ENCODE measurements around the gene UBTD1. TPM values are rescaled to one million over a fixed set of nuclear protein-coding genes. Genes with fewer than 3 reads are reported as not detected.

The UBTD1 gene
- total RNA-seq, 2 donors from 2014 or later, result 10.0 to 93.8 TPM

DNA sequence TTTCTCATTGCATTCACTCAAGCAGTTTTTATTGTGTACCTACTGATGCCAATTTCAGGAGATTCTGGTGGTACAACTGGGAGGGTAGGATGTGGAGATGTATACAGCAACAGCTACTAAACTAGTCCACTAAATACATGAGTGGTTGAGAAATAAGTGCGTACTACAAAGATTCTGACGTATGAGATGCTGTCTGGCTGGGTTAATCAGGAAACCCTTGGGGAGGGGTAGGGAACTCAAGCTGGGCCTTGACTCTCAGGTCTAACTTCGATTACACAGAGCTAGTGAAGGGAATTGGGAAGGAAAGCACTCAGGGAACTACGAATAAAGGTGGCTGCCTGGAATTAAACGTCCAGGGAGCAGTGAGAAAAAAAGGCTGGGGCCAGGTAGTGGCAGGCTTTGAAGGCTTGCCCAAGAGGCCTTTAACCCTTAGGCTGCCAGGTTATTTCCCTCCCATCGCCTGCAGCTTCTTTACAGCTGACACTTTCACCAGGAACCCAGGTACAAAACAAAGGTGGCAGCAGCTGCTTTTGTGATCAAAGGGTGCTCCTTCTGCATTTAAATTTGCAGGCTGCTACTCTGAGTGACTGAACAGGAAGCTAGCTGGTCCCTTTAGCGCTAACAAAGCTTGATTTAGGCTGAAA, 3.7 kb upstream of the UBTD1 start:
- H3K36me3 ChIP-seq, result no peaks in the 10 kb centered on the region
- TF ChIP-seq POLR2A (IDR thresholded peaks at IDR 0.05) (no peak), POLR2AphosphoS5 (IDR thresholded peaks at IDR 0.05) (no peak)
- TF ChIP-seq, protein P1, sequence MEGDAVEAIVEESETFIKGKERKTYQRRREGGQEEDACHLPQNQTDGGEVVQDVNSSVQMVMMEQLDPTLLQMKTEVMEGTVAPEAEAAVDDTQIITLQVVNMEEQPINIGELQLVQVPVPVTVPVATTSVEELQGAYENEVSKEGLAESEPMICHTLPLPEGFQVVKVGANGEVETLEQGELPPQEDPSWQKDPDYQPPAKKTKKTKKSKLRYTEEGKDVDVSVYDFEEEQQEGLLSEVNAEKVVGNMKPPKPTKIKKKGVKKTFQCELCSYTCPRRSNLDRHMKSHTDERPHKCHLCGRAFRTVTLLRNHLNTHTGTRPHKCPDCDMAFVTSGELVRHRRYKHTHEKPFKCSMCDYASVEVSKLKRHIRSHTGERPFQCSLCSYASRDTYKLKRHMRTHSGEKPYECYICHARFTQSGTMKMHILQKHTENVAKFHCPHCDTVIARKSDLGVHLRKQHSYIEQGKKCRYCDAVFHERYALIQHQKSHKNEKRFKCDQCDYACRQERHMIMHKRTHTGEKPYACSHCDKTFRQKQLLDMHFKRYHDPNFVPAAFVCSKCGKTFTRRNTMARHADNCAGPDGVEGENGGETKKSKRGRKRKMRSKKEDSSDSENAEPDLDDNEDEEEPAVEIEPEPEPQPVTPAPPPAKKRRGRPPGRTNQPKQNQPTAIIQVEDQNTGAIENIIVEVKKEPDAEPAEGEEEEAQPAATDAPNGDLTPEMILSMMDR (IDR thresholded peaks at IDR 0.05), result no peak
- intact Hi-C loops (cut with DNase I), result loop anchor here (5.0 kb wide), 1 partner anchor 47 kb away; no protein-coding TSS in a partner anchor
- DNase-seq (ENCODE audit: low spot score), result no peak
- H3K4me3 ChIP-seq, result no peak overlapping the region
- no peaks in the 10 kb centered on the region for H3K27me3 ChIP-seq (replicated peaks; ENCODE audit: insufficient read depth)
- H3K9me3 ChIP-seq, result no peaks in the 10 kb centered on the region
- peaks cover 5% of the 10 kb centered on the region for H3K4me1 ChIP-seq (replicated peaks)
- H3K27ac ChIP-seq, result no peak overlapping the region
- 26% methylated on average over 7 of the region's 7 CpGs for WGBS

DNA sequence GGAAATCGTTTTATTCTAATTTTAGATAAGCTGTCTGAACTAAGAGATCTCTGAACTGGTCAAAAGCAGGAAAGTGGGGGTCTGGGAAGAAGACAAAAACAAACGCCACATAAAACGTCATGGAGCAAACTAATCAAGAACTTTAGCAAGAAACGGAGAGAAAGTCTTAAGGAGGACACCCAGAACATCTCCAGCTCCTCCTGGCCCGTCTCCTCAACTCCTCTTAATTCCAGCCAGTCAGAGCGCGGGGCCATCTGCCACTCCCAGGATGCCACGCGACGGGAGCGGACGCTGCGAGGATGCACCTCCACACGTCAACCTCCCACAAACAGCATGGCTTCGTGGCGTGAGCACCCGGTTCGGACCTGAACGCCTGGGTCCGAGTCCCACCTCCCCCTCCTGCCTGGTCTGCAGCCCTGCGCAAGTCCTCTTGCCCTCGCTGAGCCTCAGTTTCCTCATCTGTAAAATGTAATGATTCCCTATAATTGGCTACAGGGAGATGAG, 1.1 kb upstream of the UBTD1 start:
- Histone ChIP-seq H3K4me3 (peak overlapping the region; percentile 80 to 97), H3K27ac (peak overlapping the region; percentile 89 to 93), H3K9me3 (no peaks in the 10 kb centered on the region), H3K4me1 (replicated peaks) (peaks cover 5% of the 10 kb centered on the region), H3K36me3 (no peaks in the 10 kb centered on the region), H3K27me3 (replicated peaks; ENCODE audit: insufficient read depth) (no peaks in the 10 kb centered on the region)
- DNase-seq (ENCODE audit: low spot score), result peak; percentile 66
- TF ChIP-seq, protein P1 (IDR thresholded peaks at IDR 0.05), result no peak
- TF ChIP-seq POLR2AphosphoS5 (IDR thresholded peaks at IDR 0.05), result peak; percentile 37
- intact Hi-C loops (cut with DNase I), result loop anchor here (5.0 kb wide), 1 partner anchor 45 kb away; no protein-coding TSS in a partner anchor
- under 1% methylated on average over 22 of the region's 22 CpGs for WGBS

DNA sequence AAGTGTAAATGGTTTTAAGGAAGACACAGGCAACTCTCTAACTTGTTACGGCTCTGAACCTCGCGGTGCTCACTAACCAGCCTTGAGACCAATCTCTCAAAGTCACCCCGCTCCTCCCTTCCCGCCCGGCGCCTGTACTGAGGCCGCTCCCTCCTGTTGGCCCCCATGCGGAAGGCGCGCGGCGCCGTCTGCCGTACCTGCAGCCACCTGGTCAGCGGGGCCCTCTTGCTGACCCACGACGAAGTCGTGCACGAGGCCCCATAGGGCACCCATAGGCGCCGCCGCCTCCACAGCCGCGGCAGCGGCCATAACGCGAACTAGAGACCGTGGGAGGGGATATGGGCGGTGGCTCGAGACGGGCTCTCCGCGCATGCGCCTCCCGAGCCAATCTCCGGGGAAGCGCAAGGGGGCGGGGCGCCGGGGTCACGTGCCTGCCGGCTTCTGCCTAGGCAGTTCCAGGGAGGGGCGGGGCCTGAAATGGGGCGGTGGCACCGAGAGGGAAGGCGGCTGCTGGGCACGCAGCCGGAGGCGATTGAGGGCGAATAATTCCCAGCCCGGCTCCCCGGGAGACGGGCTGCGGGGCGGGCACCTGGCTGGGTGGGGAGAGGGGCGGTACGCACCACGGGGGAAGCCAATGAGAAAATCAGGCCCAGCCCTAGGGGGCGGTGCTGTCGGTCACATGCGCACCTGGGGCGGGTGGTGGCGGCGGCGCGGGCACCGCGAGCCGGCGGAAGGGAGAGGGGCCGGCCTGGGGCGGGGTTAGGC, 466 bp upstream of the UBTD1 start, which contains the start of gene MMS19:
TSS of gene MMS19 (minus strand) at position 347 of the 765 bp plus-strand sequence. CDS start at position 309, 38 bp downstream.
- Histone ChIP-seq H3K4me1 (replicated peaks) (peaks cover 5% of the 10 kb centered on the region), H3K9me3 (no peaks in the 10 kb centered on the region), H3K36me3 (no peaks in the 10 kb centered on the region), H3K27me3 (replicated peaks; ENCODE audit: insufficient read depth) (no peaks in the 10 kb centered on the region), H3K27ac (peak within 1 kb of the TSS; percentile 89 to 93), H3K4me3 (peak within 1 kb of the TSS; percentile 80 to 97)
- under 1% methylated on average over 69 of the region's 73 CpGs for WGBS
- intact Hi-C loops (cut with DNase I), result loop anchor here (5.0 kb wide), 1 partner anchor 44 kb away; no protein-coding TSS in a partner anchor
- DNase-seq (ENCODE audit: low spot score), result peak; percentile 100
- TF ChIP-seq POLR2AphosphoS5 (IDR thresholded peaks at IDR 0.05) (peak; percentile 93), POLR2A (IDR thresholded peaks at IDR 0.05) (peak; percentile 88)
- TF ChIP-seq, protein P1 (IDR thresholded peaks at IDR 0.05), result peak in 3 of 4 experiments; percentile 20 to 47 (median 31)

DNA sequence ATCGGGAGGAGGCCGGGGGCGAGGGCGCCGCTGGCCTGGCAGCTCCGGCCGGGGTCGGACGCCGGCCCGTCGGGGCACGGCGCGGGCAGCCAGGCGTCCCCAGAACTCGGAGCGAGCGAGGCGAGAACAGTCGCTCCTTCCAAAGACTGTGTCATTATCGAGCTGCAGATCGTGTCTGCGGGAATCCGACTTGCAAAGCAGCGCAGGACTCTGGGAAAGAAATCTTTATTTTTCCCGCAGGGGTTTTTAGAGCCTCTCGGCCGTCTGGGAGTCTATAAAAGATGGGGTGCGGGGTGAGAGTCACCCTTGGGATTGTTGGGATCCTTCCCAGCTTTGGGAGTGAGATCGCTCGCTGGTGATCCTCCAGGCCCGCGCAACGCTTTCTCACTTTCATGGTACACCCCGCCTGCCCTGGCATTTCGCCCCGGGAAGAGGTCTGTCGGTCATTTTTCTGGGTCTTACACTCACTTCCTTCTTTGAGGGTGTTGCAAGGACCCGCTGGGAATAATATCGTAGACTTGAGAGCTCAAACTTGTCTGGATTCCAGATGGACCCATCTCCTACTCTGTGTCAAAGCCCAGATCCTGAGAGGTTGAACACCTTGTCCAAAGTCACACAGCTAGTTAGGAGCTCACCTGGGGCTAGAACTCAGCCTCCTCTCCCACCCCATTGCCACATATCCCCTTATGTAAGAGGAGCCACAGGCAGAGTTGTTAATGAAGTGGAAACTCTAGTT, 1.0 kb downstream of the UBTD1 start:
- TF ChIP-seq POLR2A (IDR thresholded peaks at IDR 0.05) (no peak), POLR2AphosphoS5 (IDR thresholded peaks at IDR 0.05) (no peak)
- TF ChIP-seq, protein P1 (IDR thresholded peaks at IDR 0.05), result no peak
- intact Hi-C loops (cut with DNase I), result loop anchor here (5.0 kb wide), 1 partner anchor 43 kb away; no protein-coding TSS in a partner anchor
- Histone ChIP-seq H3K27me3 (replicated peaks; ENCODE audit: insufficient read depth) (no peaks in the 10 kb centered on the region), H3K4me1 (replicated peaks) (peaks cover 5% of the 10 kb centered on the region), H3K27ac (peak overlapping the region; percentile 89 to 93), H3K36me3 (no peaks in the 10 kb centered on the region), H3K4me3 (peak overlapping the region; percentile 80 to 97), H3K9me3 (no peaks in the 10 kb centered on the region)
- WGBS, result under 1% methylated on average over 41 of the region's 41 CpGs
- peak; percentile 40 for DNase-seq (ENCODE audit: low spot score)
